Fibroblast of lung (primary cell): ENCODE measurements around the gene CAMSAP3. TPM values are rescaled to one million over a fixed set of nuclear protein-coding genes. Genes with fewer than 3 reads are reported as not detected.

Experiments
- DNase-seq, 2 donors: peaks; one replicate each; pipeline versions ENCODE4 v3.0.0 to v3.0.0-alpha.2; 2010; ENCODE audit warnings: low read depth in 2 of 2
- H2AFZ ChIP-seq: 2 replicates; pipeline ENCODE4 v1.5.1; 2012; ENCODE audit warnings: low read length, control low read depth, inconsistent platforms
- H3K27ac ChIP-seq: 2 replicates; pipeline ENCODE4 v1.5.1; 2011; ENCODE audit warnings: low read length, control low read depth; ENCODE audit not compliant: insufficient read depth
- H3K27me3 ChIP-seq: 2 replicates; pipeline ENCODE4 v1.5.1; 2011; ENCODE audit warnings: mild to moderate bottlenecking, low read length; ENCODE audit not compliant: control insufficient read depth, insufficient read depth
- H3K36me3 ChIP-seq: 2 replicates; pipeline ENCODE4 v1.5.1; 2011; ENCODE audit warnings: low read length; ENCODE audit not compliant: control insufficient read depth, insufficient read depth
- H3K4me1 ChIP-seq: 2 replicates; pipeline ENCODE4 v1.5.1; 2011; ENCODE audit warnings: low read length; ENCODE audit not compliant: control insufficient read depth, insufficient read depth; ENCODE audit errors: extremely low read depth
- H3K4me2 ChIP-seq: 2 replicates; pipeline ENCODE4 v1.5.1; 2011; ENCODE audit warnings: low read length, control low read depth; ENCODE audit not compliant: insufficient read depth; ENCODE audit errors: extremely low read depth
- H3K4me3 ChIP-seq, 4 experiments: fragments of 200-600 bp in 1 of 4; sonication (generic) in 1 of 4; replicated peaks in 1 of 4; 2 replicates each; pipeline ENCODE4 v1.5.1; 2011 to 2016; ENCODE audit warnings: low read length in 4 of 4, low read depth in 3 of 4, mild to moderate bottlenecking in 3 of 4, control low read depth in 2 of 4, inconsistent platforms in 1 of 4, mixed read lengths in 1 of 4; ENCODE audit not compliant: insufficient read depth in 1 of 4; ENCODE audit errors: control extremely low read depth in 1 of 4
- H3K79me2 ChIP-seq: 2 replicates; pipeline ENCODE4 v1.5.1; 2012; ENCODE audit warnings: mild to moderate bottlenecking, low read length, inconsistent platforms; ENCODE audit not compliant: control insufficient read depth, insufficient read depth
- H3K9ac ChIP-seq: 2 replicates; pipeline ENCODE4 v1.5.1; 2011; ENCODE audit warnings: mild to moderate bottlenecking, low read length, control low read depth; ENCODE audit not compliant: insufficient read depth
- H3K9me3 ChIP-seq: 2 replicates; pipeline ENCODE4 v1.5.1; 2012; ENCODE audit warnings: low read depth, low read length; ENCODE audit not compliant: control insufficient read depth, insufficient read depth
- H4K20me1 ChIP-seq: 2 replicates; pipeline ENCODE4 v1.5.1; 2011; ENCODE audit warnings: low read length; ENCODE audit not compliant: control insufficient read depth, insufficient read depth; ENCODE audit errors: extremely low read depth
- CTCF ChIP-seq, 2 donors: IDR thresholded peaks in 1 of 2; conservative IDR thresholded peaks in 1 of 2; 1 replicate in 1 of 2; 2 replicates in 1 of 2; pipeline ENCODE4 v1.5.1; 2011 to 2012; ENCODE audit warnings: low read length in 2 of 2, control low read depth in 1 of 2, inconsistent platforms in 1 of 2, low read depth in 1 of 2, mild to moderate bottlenecking in 1 of 2
- EZH2 ChIP-seq: IDR thresholded peaks from 2 replicates; pipeline ENCODE4 v1.5.1; 2012; ENCODE audit warnings: low read length, control low read depth, mild to moderate bottlenecking; ENCODE audit errors: missing control alignments
- polyA plus RNA-seq, 2 donors: library from polyadenylated mRNA; depleted of rRNA in 1 of 2; stranded (reverse) in 1 of 2; unstranded in 1 of 2; fragments of >200 nt; gene quantifications; 2 replicates each; pipeline ENCODE4 v1.2.1, GENCODE V29; 2011 to 2012; ENCODE audit warnings: missing spikeins in 1 of 2
- total RNA-seq: library from RNA; depleted of rRNA; stranded (reverse); fragments of >200 nt; gene quantifications from 2 replicates; pipeline ENCODE4 v1.2.1, GENCODE V29; 2014

CAMSAP3 gene
- total and polyA plus RNA-seq, 2 donors (not counting 1 experiment from before 2014, with no cell fraction given), result not detected

- H3K27me3 ChIP-seq, result peaks cover 8% of the 10 kb centered on the region
- no peak for DNase-seq
- H2AFZ ChIP-seq, result no peak overlapping the region
- no peaks in the 10 kb centered on the region for H3K9me3 ChIP-seq
- no peaks in the 10 kb centered on the region for H3K36me3 ChIP-seq
- H4K20me1 ChIP-seq, result no peaks in the 10 kb centered on the region
- H3K4me3 ChIP-seq, result peak overlapping the region in 1 of 4 experiments; percentile 21
- TF ChIP-seq CTCF (conservative IDR thresholded peaks at IDR 0.05 in 1 of 2, IDR thresholded peaks at IDR 0.05 in 1 of 2; ENCODE audit: low read depth in 1 of 2, low read length in 2 of 2) (no peak), EZH2 (no peak)
- H3K79me2 ChIP-seq, result no peaks in the 10 kb centered on the region
- no peak overlapping the region for H3K4me2 ChIP-seq
- no peak overlapping the region for H3K27ac ChIP-seq
- H3K4me1 ChIP-seq, result no peaks in the 10 kb centered on the region
- H3K9ac ChIP-seq, result no peak overlapping the region
Measured at GRCh38 chr19:7637374-7638256, 42.0 kb downstream of the CAMSAP3 start.

- Histone ChIP-seq H3K9ac (no peak overlapping the region), H3K9me3 (no peaks in the 10 kb centered on the region), H3K4me3 (no peak overlapping the region), H3K36me3 (no peaks in the 10 kb centered on the region), H3K4me2 (no peak overlapping the region), H3K4me1 (no peaks in the 10 kb centered on the region), H2AFZ (no peak overlapping the region), H3K79me2 (no peaks in the 10 kb centered on the region), H3K27me3 (peaks cover 8% of the 10 kb centered on the region), H3K27ac (no peak overlapping the region), H4K20me1 (no peaks in the 10 kb centered on the region)
- TF ChIP-seq EZH2, result no peak
- no peak for TF ChIP-seq CTCF (conservative IDR thresholded peaks at IDR 0.05 in 1 of 2, IDR thresholded peaks at IDR 0.05 in 1 of 2; ENCODE audit: low read depth in 1 of 2, low read length in 2 of 2)
- DNase-seq, result no peak
Measured at GRCh38 chr19:7638802-7639465, 43.3 kb downstream of the CAMSAP3 start.

- no peak overlapping the region for H2AFZ ChIP-seq
- no peaks in the 10 kb centered on the region for H3K4me1 ChIP-seq
- no peaks in the 10 kb centered on the region for H3K79me2 ChIP-seq
Measured at GRCh38 chr19:7639863-7640348, 44.2 kb downstream of the CAMSAP3 start.

More at GRCh38 chr19:7639863-7640348, 44.2 kb downstream of the CAMSAP3 start:
- Histone ChIP-seq H3K27me3 (peaks cover 8% of the 10 kb centered on the region), H3K4me2 (no peak overlapping the region), H3K27ac (no peak overlapping the region), H3K9ac (no peak overlapping the region), H3K4me3 (no peak overlapping the region), H3K9me3 (no peaks in the 10 kb centered on the region), H3K36me3 (no peaks in the 10 kb centered on the region), H4K20me1 (no peaks in the 10 kb centered on the region)
- TF ChIP-seq EZH2, result no peak
- TF ChIP-seq CTCF (conservative IDR thresholded peaks at IDR 0.05 in 1 of 2, IDR thresholded peaks at IDR 0.05 in 1 of 2; ENCODE audit: low read depth in 1 of 2, low read length in 2 of 2), result no peak
- no peak for DNase-seq
